Karpas-422 (cell line): Measurements from ENCODE around the gene OTOF. TPM values are rescaled to one million over a fixed set of nuclear protein-coding genes. Genes with fewer than 3 reads are reported as not detected.

Experiments
- DNase-seq: peaks from one replicate; pipeline ENCODE4 v3.0.0-alpha.2; 2015
- H2AFZ ChIP-seq: fragments of 200-600 bp; sonication (generic); 2 replicates; pipeline ENCODE4 v1.6.1; 2014; ENCODE audit warnings: antibody characterized with exemption, low read length, mixed read lengths
- H3K27ac ChIP-seq: fragments of 200-600 bp; sonication (generic); 2 replicates; pipeline ENCODE4 v1.5.1; 2014; ENCODE audit warnings: mild to moderate bottlenecking, low read length, moderate library complexity
- H3K27me3 ChIP-seq: fragments of 200-600 bp; sonication (generic); 2 replicates; pipeline ENCODE4 v1.6.1; 2014; ENCODE audit warnings: low read length, mixed read lengths
- H3K36me3 ChIP-seq: fragments of 200-600 bp; sonication (generic); 2 replicates; pipeline ENCODE4 v1.6.1; 2014; ENCODE audit warnings: low read length, mixed read lengths; ENCODE audit not compliant: insufficient read depth
- H3K4me1 ChIP-seq: fragments of 200-600 bp; sonication (generic); 2 replicates; pipeline ENCODE4 v1.6.1; 2014; ENCODE audit warnings: mild to moderate bottlenecking, low read length, mixed read lengths
- H3K4me2 ChIP-seq: fragments of 200-600 bp; sonication (generic); 2 replicates; pipeline ENCODE4 v1.6.1; 2014; ENCODE audit warnings: low read length, low read depth, mild to moderate bottlenecking; ENCODE audit not compliant: poor library complexity, severe bottlenecking
- H3K4me3 ChIP-seq: fragments of 200-600 bp; sonication (generic); 2 replicates; pipeline ENCODE4 v1.5.1; 2014; ENCODE audit warnings: mild to moderate bottlenecking, antibody characterized with exemption, low read length, mixed read lengths
- H3K79me2 ChIP-seq: fragments of 200-600 bp; sonication (generic); 2 replicates; pipeline ENCODE4 v1.6.1; 2014; ENCODE audit warnings: mild to moderate bottlenecking, low read length, mixed read lengths
- H3K9ac ChIP-seq: fragments of 200-600 bp; sonication (generic); 2 replicates; pipeline ENCODE4 v1.6.0; 2014; ENCODE audit warnings: low read length
- H3K9me2 ChIP-seq: fragments of 200-600 bp; sonication (generic), shearing (Covaris generic); replicated peaks from 2 replicates; pipeline ENCODE4 v1.6.0; 2014; ENCODE audit warnings: mild to moderate bottlenecking, low read length, moderate library complexity; ENCODE audit not compliant: insufficient read depth
- H3K9me3 ChIP-seq: fragments of 300-700, 200-600 bp; sonication (generic); 2 replicates; pipeline ENCODE4 v1.6.1; 2014; ENCODE audit warnings: low read length, mixed read lengths
- H4K20me1 ChIP-seq: fragments of 200-600 bp; sonication (generic); 2 replicates; pipeline ENCODE4 v1.6.1; 2014; ENCODE audit warnings: mild to moderate bottlenecking, antibody characterized with exemption, low read length, low read depth; ENCODE audit not compliant: insufficient read depth
- total RNA-seq: library from RNA; depleted of rRNA; stranded (reverse); fragments of >200 nt; shearing (Covaris generic); gene quantifications from 2 replicates; pipeline ENCODE4 v1.2.3, GENCODE V29; 2014; ENCODE audit warnings: low replicate concordance

OTOF gene
- total RNA-seq, 1 experiment from 2014 or later = 0.07 TPM

DNA sequence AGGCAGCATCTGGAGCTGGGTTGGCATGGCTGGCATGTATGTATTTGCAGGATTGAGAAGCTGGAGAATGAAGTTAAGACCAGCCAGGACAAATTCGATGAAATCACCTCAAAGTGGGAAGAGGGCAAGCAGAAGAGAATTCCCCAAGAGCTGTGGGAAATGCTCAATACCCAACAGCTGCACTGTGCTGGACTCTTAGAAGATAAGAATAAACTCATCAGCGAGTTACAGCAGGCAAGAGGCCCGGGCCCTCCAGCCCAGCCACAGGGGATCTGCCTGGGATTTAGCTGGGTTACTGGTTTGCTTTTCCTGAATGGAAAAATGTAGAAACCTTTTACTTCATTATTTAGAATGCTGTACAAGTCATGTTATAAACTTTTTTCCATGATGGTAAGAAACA lies 53.7 kb downstream of the OTOF start:
- no peak overlapping the region for H3K9ac ChIP-seq

GRCh38 chr2:26423750-26424149 lies 54.2 kb downstream of the OTOF start:
- H3K9me2 ChIP-seq = no peaks in the 10 kb centered on the region
- no peak for DNase-seq
- H3K4me1 ChIP-seq = no peaks in the 10 kb centered on the region
- H3K27ac ChIP-seq = no peak overlapping the region
- H3K4me3 ChIP-seq = no peak overlapping the region
- no peak overlapping the region for H3K9ac ChIP-seq
- no peak overlapping the region for H3K4me2 ChIP-seq
- H3K36me3 ChIP-seq = no peaks in the 10 kb centered on the region
- no peaks in the 10 kb centered on the region for H3K9me3 ChIP-seq
- H3K27me3 ChIP-seq = no peaks in the 10 kb centered on the region
- no peaks in the 10 kb centered on the region for H4K20me1 ChIP-seq
- H2AFZ ChIP-seq = no peak overlapping the region
- no peaks in the 10 kb centered on the region for H3K79me2 ChIP-seq

More for the DNA sequence above, 53.7 kb downstream of the OTOF start:
- Histone ChIP-seq H2AFZ (no peak overlapping the region), H3K4me3 (no peak overlapping the region), H3K4me1 (no peaks in the 10 kb centered on the region), H3K9me2 (no peaks in the 10 kb centered on the region), H3K27ac (no peak overlapping the region), H3K79me2 (no peaks in the 10 kb centered on the region), H3K9me3 (no peaks in the 10 kb centered on the region), H3K27me3 (no peaks in the 10 kb centered on the region), H3K4me2 (no peak overlapping the region), H4K20me1 (no peaks in the 10 kb centered on the region), H3K36me3 (no peaks in the 10 kb centered on the region)
- DNase-seq = no peak

DNA sequence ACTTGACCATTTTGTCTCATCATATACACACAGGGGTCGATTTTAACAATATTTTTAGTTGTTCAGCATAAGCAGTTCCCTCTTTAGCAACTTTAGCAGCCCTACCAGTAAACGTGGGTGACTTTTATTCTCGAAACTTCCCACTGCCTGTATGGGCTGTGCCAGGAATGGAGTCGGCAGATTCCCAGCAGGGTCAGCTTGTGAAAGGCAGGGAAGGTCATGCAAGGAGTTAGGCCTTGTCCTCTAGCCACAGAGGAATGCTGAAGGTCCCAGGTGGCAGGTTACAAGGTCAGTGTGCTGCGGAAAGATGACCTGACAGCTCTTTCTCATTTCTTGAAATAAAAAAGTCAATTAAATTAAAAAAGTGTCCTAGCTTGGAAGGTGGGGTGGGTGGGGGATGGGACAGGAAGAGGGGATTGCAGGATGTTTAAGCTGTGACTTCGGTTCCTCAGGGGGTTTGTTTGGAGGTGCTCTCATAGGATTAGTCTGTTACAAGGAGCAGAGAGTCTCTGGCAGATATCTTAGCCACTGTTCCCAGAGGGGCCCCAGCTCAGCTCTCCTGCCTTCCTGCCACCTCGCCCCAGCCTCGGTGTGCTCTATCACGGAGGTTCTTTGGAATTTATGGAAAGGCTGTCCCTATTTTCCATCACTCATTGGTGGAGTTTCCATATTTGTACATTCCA lies 54.8 kb downstream of the OTOF start:
- Histone ChIP-seq H3K4me2 (no peak overlapping the region), H4K20me1 (no peaks in the 10 kb centered on the region), H3K27ac (no peak overlapping the region), H3K36me3 (no peaks in the 10 kb centered on the region), H3K4me1 (no peaks in the 10 kb centered on the region), H3K79me2 (no peaks in the 10 kb centered on the region), H3K4me3 (no peak overlapping the region), H2AFZ (no peak overlapping the region), H3K9me3 (no peaks in the 10 kb centered on the region), H3K9me2 (no peaks in the 10 kb centered on the region), H3K27me3 (no peaks in the 10 kb centered on the region), H3K9ac (no peak overlapping the region)
- no peak for DNase-seq

- Histone ChIP-seq H4K20me1 (no peaks in the 10 kb centered on the region), H3K4me1 (no peaks in the 10 kb centered on the region), H3K9me3 (no peaks in the 10 kb centered on the region), H3K79me2 (no peaks in the 10 kb centered on the region), H3K9ac (no peak overlapping the region), H3K9me2 (no peaks in the 10 kb centered on the region), H3K4me3 (no peak overlapping the region), H3K4me2 (no peak overlapping the region), H3K27ac (no peak overlapping the region), H2AFZ (no peak overlapping the region), H3K36me3 (no peaks in the 10 kb centered on the region), H3K27me3 (no peaks in the 10 kb centered on the region)
- no peak for DNase-seq
These were observed 56.0 kb downstream of the OTOF start for GRCh38 chr2:26421961-26422360.

DNA sequence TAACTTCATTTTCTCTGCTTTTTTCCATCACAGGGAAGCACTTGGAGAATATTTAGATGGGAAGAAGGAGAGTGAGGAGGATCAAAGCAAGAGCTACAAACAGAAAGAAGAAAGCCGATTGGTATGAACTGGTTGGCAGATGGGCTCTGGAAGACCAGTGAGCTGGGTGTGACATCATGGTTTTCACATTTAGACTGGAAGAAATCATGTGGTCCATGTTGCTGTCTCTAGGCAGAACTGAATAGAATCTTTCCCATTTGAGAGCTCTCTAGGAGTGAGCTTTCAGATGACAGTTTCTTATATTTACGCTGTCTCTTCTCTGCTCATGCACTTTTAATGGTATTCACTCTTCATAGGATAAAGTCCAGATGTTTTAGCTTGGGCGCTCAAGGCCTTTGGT lies 63.6 kb downstream of the OTOF start:
- H3K4me1 ChIP-seq = no peaks in the 10 kb centered on the region
- no peaks in the 10 kb centered on the region for H3K27me3 ChIP-seq
- H3K27ac ChIP-seq = no peak overlapping the region
- no peak overlapping the region for H2AFZ ChIP-seq
- no peak for DNase-seq
- no peaks in the 10 kb centered on the region for H3K9me2 ChIP-seq
- no peaks in the 10 kb centered on the region for H3K79me2 ChIP-seq
- H3K9me3 ChIP-seq = no peaks in the 10 kb centered on the region
- H3K4me3 ChIP-seq = no peak overlapping the region
- no peaks in the 10 kb centered on the region for H4K20me1 ChIP-seq
- H3K36me3 ChIP-seq = no peaks in the 10 kb centered on the region
- H3K9ac ChIP-seq = no peak overlapping the region
- H3K4me2 ChIP-seq = no peak overlapping the region

- Histone ChIP-seq H3K9me2 (no peaks in the 10 kb centered on the region), H3K9ac (no peak overlapping the region), H3K79me2 (no peaks in the 10 kb centered on the region), H2AFZ (no peak overlapping the region), H3K27me3 (no peaks in the 10 kb centered on the region), H3K27ac (no peak overlapping the region), H4K20me1 (no peaks in the 10 kb centered on the region), H3K4me2 (no peak overlapping the region), H3K9me3 (no peaks in the 10 kb centered on the region), H3K4me3 (no peak overlapping the region), H3K4me1 (no peaks in the 10 kb centered on the region), H3K36me3 (no peaks in the 10 kb centered on the region)
- DNase-seq = no peak
These were observed 65.7 kb downstream of the OTOF start for GRCh38 chr2:26412091-26412673.

GRCh38 chr2:26411419-26411818 lies 66.5 kb downstream of the OTOF start:
- Histone ChIP-seq H2AFZ (no peak overlapping the region), H3K4me1 (no peaks in the 10 kb centered on the region)

GRCh38 chr2:26410764-26411243 lies 67.1 kb downstream of the OTOF start:
- H4K20me1 ChIP-seq = no peaks in the 10 kb centered on the region
- H3K27me3 ChIP-seq = no peaks in the 10 kb centered on the region
- no peak overlapping the region for H2AFZ ChIP-seq
- DNase-seq = no peak
- H3K79me2 ChIP-seq = no peaks in the 10 kb centered on the region
- no peak overlapping the region for H3K4me2 ChIP-seq
- H3K9ac ChIP-seq = no peak overlapping the region
- no peaks in the 10 kb centered on the region for H3K36me3 ChIP-seq
- H3K9me3 ChIP-seq = no peaks in the 10 kb centered on the region
- H3K4me3 ChIP-seq = no peak overlapping the region
- H3K9me2 ChIP-seq = no peaks in the 10 kb centered on the region
- H3K27ac ChIP-seq = no peak overlapping the region
- no peaks in the 10 kb centered on the region for H3K4me1 ChIP-seq

More at GRCh38 chr2:26411419-26411818, 66.5 kb downstream of the OTOF start:
- Histone ChIP-seq H3K4me2 (no peak overlapping the region), H4K20me1 (no peaks in the 10 kb centered on the region), H3K4me3 (no peak overlapping the region), H3K9me2 (no peaks in the 10 kb centered on the region), H3K79me2 (no peaks in the 10 kb centered on the region), H3K27ac (no peak overlapping the region), H3K36me3 (no peaks in the 10 kb centered on the region), H3K27me3 (no peaks in the 10 kb centered on the region), H3K9ac (no peak overlapping the region), H3K9me3 (no peaks in the 10 kb centered on the region)
- no peak for DNase-seq
